Liver (tissue), 3 donors: ENCODE measurements around the gene TRAPPC8.

Experiments used
- CTCF ChIP-seq: fragments of 150-350 bp; IDR thresholded peaks from 2 replicates; pipeline ENCODE4 v1.5.1; 2017; ENCODE audit warnings: improper control_type of control experiment, low read depth, low read length; ENCODE audit not compliant: missing input control
- GABPA ChIP-seq, 2 donors: IDR thresholded peaks in 1 of 2; conservative IDR thresholded peaks in 1 of 2; 2 replicates each; pipeline ENCODE4 v1.6.1; 2016; ENCODE audit warnings: antibody characterized with exemption in 2 of 2, mild to moderate bottlenecking in 1 of 2, moderate library complexity in 1 of 2
- JUND ChIP-seq, 2 donors: IDR thresholded peaks; 2 replicates each; pipeline ENCODE4 v1.6.1; 2016; ENCODE audit warnings: antibody characterized with exemption in 2 of 2
- MAX ChIP-seq: IDR thresholded peaks from 2 replicates; pipeline ENCODE4 v1.6.1; 2016; ENCODE audit warnings: antibody characterized with exemption
- REST ChIP-seq: IDR thresholded peaks from 2 replicates; pipeline ENCODE4 v1.6.1; 2016; ENCODE audit warnings: antibody characterized with exemption, mild to moderate bottlenecking
- TAF1 ChIP-seq: conservative IDR thresholded peaks from 2 replicates; pipeline ENCODE4 v1.6.1; 2016; ENCODE audit warnings: antibody characterized with exemption, mild to moderate bottlenecking
- YY1 ChIP-seq: IDR thresholded peaks from 2 replicates; pipeline ENCODE4 v1.6.1; 2016; ENCODE audit warnings: antibody characterized with exemption, mild to moderate bottlenecking
- ZBTB33 ChIP-seq: IDR thresholded peaks from 2 replicates; pipeline ENCODE4 v1.6.1; 2016; ENCODE audit warnings: antibody characterized with exemption
- donor health status: healthy.
- donor health status: healthy.

- TF ChIP-seq CTCF (no peak), TAF1 (no peak), GABPA (IDR thresholded peaks at IDR 0.05 in 1 of 2, conservative IDR thresholded peaks at IDR 0.05 in 1 of 2) (peak in 1 of 2 donors; percentile 50), ZBTB33 (peak; percentile 65), MAX (peak; percentile 79), YY1 (peak; percentile 90), JUND (IDR thresholded peaks at IDR 0.05) (peak; percentile 50 to 85), REST (peak; percentile 67)
Observed at GRCh38 chr18:31983020-31983419, 40.1 kb upstream of the TRAPPC8 start.
